Transverse colon (tissue), 4 donors: ENCODE measurements around the gene C4orf46. TPM values are rescaled to one million over a fixed set of nuclear protein-coding genes. Genes with fewer than 3 reads are reported as not detected.

Experiments used
- DNase-seq: peaks from one replicate; pipeline ENCODE4 v3.0.0-alpha.2; 2019
- H3K27ac ChIP-seq, 4 donors: fragments of 200-600 bp; sonication (generic); 2 replicates each; pipeline ENCODE4 v1.5.1; 2016 to 2018; ENCODE audit warnings: inconsistent platforms in 4 of 4
- H3K27me3 ChIP-seq: fragments of 200-600 bp; sonication (generic); 2 replicates; pipeline ENCODE4 v1.5.1; 2017; ENCODE audit warnings: inconsistent platforms
- H3K36me3 ChIP-seq, 4 donors: fragments of 200-600 bp; sonication (generic); 2 replicates each; pipeline ENCODE4 v1.5.1; 2017 to 2019; ENCODE audit warnings: inconsistent platforms in 4 of 4
- H3K4me1 ChIP-seq, 4 donors: fragments of 200-600 bp; sonication (generic); 2 replicates each; pipeline ENCODE4 v1.5.1; 2017 to 2020; ENCODE audit warnings: inconsistent platforms in 4 of 4
- H3K4me3 ChIP-seq, 4 donors: fragments of 200-600 bp; sonication (generic); 1 replicate in 1 of 4; 2 replicates in 3 of 4; pipeline versions ENCODE4 v1.5.1 to v1.6.1; 2017 to 2019; ENCODE audit warnings: inconsistent platforms in 4 of 4
- H3K9me3 ChIP-seq, 2 donors: fragments of 200-600 bp; sonication (generic); 2 replicates each; pipeline ENCODE4 v1.5.1; 2017 to 2019; ENCODE audit warnings: inconsistent platforms in 2 of 2
- CTCF ChIP-seq, 5 experiments: fragments of 200-600 bp in 3 of 5; fragments of 450-650 bp in 2 of 5; sonication (generic) in 3 of 5; IDR thresholded peaks; 1 replicate in 2 of 5; 2 replicates in 3 of 5; pipeline ENCODE4 v1.5.1; 2016 to 2017; ENCODE audit warnings: antibody characterized with exemption in 5 of 5, inconsistent platforms in 3 of 5, mild to moderate bottlenecking in 2 of 5, moderate library complexity in 1 of 5
- EP300 ChIP-seq: sonication (generic); formaldehyde crosslinking; IDR thresholded peaks from one replicate; pipeline ENCODE4 v1.6.1; 2017; ENCODE audit warnings: antibody characterized with exemption, low read depth
- POLR2A ChIP-seq: fragments of 450-650 bp; IDR thresholded peaks from one replicate; pipeline ENCODE4 v1.6.1; 2016; ENCODE audit warnings: antibody characterized with exemption, mild to moderate bottlenecking, moderate library complexity
- POLR2AphosphoS5 ChIP-seq, 3 donors: sonication (generic); formaldehyde crosslinking; IDR thresholded peaks; one replicate each; pipeline ENCODE4 v1.6.1; 2016; ENCODE audit warnings: antibody characterized with exemption in 3 of 3
- WGBS, 2 donors: methylation state at CpG; one replicate each; pipeline ENCODE4 v1.1.5; 2018; ENCODE audit warnings: low coverage in 1 of 2; 5-methylcytosine and 5-hydroxymethylcytosine counted together
- in situ Hi-C, 4 donors: fragments of 200-750 bp; cut with MboI; loops; one replicate each; pipeline versions ENCODE4 v1.15.0 to v1.15.1; 2017; ENCODE audit warnings: low sequenced_read_pairs in 3 of 4, low pct_ligation_motif_present in 1 of 4, low pct_unique_long_range_greater_than_20kb in 1 of 4
- intact Hi-C: fragments of 100-400 bp; cut with DNase I; formaldehyde crosslinking; loops from one replicate; pipeline ENCODE4 v1.15.1; 2023; ENCODE audit warnings: low total_unique reads
- total RNA-seq, 4 donors: library from RNA; depleted of rRNA; stranded (reverse); fragments of >200 nt; gene quantifications; one replicate each; pipeline ENCODE4 v1.1.0, GENCODE V29; 2016

The C4orf46 gene
- total RNA-seq, 4 donors from 2014 or later: 0.40 to 6.0 (median 2.7) TPM

- in situ Hi-C loops: loop anchor here in 1 of 4 donors (25.0 kb wide), 1 partner anchor 483 kb away; no protein-coding TSS in a partner anchor
- Histone ChIP-seq H3K27ac (no peak overlapping the region), H3K27me3 (no peaks in the 10 kb centered on the region), H3K36me3 (peaks cover 0 to 39% (median 13%) of the 10 kb centered on the region in 4 donors), H3K4me3 (no peak overlapping the region), H3K9me3 (no peaks in the 10 kb centered on the region), H3K4me1 (no peaks in the 10 kb centered on the region)
- TF ChIP-seq POLR2A (no peak), EP300 (no peak), POLR2AphosphoS5 (IDR thresholded peaks at IDR 0.05) (no peak), CTCF (IDR thresholded peaks at IDR 0.05) (no peak)
- intact Hi-C loops: no loop called here
- DNase-seq: no peak
- WGBS, 2 donors: 91 to 94% methylated on average over 4 of the region's 4 CpGs
Measured at GRCh38 chr4:158704274-158704673, 32.6 kb upstream of the C4orf46 start.

DNA sequence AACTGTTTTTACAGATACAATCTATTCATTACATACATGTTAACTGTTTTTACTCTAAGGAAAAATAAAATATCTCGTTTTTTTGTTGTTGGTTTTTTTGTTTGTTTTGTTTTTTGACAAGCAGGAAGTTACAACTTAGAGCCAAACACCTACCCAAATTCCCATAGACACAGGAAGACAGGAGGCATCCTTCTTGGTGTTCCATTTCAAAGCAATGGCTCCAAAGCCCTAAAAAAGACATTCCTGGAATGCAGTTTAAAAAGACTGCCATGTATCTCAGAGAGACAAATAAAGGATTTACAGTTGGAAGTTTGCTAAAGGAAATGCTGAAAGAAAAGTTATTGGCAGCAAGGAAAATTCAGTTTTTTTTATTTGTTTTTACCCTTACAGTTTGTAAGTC lies 17.1 kb upstream of the C4orf46 start:
- no peak overlapping the region for H3K4me3 ChIP-seq
- no peaks in the 10 kb centered on the region for H3K27me3 ChIP-seq
- 66 to 67% methylated on average over 1 of the region's 1 CpG for WGBS, 2 donors
- no peak for DNase-seq
- H3K9me3 ChIP-seq: no peaks in the 10 kb centered on the region
- no peaks in the 10 kb centered on the region for H3K4me1 ChIP-seq
- H3K36me3 ChIP-seq: peaks cover 0 to 24% (median 9%) of the 10 kb centered on the region in 4 donors
- no peak overlapping the region for H3K27ac ChIP-seq
- intact Hi-C loops (no loop called here), in situ Hi-C loops (no loop called here)
- TF ChIP-seq CTCF (IDR thresholded peaks at IDR 0.05) (no peak), POLR2A (no peak), EP300 (no peak), POLR2AphosphoS5 (IDR thresholded peaks at IDR 0.05) (no peak)

DNA sequence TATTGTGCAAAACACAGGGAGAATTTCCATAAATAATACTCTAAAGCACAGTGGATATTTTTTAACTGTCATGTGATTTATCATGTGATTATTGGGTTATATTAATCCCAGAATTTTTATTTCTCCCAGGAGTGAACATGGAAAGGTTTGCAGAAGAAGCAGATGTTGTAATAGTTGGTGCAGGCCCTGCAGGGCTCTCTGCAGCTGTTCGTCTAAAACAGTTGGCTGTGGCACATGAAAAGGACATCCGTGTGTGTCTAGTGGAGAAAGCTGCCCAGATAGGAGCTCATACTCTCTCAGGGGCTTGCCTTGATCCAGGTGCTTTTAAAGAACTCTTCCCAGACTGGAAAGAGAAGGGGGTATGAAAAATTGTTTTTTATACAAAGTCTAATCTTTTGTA lies 10.4 kb upstream of the C4orf46 start:
- no peaks in the 10 kb centered on the region for H3K27me3 ChIP-seq
- DNase-seq: no peak
- in situ Hi-C loops: no loop called here
- H3K36me3 ChIP-seq: peaks cover 0 to 11% (median 4%) of the 10 kb centered on the region in 4 donors
- intact Hi-C loops: no loop called here
- H3K27ac ChIP-seq: no peak overlapping the region
- H3K9me3 ChIP-seq: no peaks in the 10 kb centered on the region
- peaks cover 0 to 8% (median 0%) of the 10 kb centered on the region in 4 donors for H3K4me1 ChIP-seq
- H3K4me3 ChIP-seq: no peak overlapping the region
- TF ChIP-seq EP300 (no peak), CTCF (IDR thresholded peaks at IDR 0.05) (no peak), POLR2A (no peak), POLR2AphosphoS5 (IDR thresholded peaks at IDR 0.05) (no peak)
- WGBS, 2 donors: 33 to 56% methylated on average over 2 of the region's 2 CpGs

- DNase-seq: no peak
Measured at GRCh38 chr4:158681629-158682028, 9.9 kb upstream of the C4orf46 start.

More at GRCh38 chr4:158681629-158682028, 9.9 kb upstream of the C4orf46 start:
- H3K36me3 ChIP-seq: peaks cover 0 to 11% (median 4%) of the 10 kb centered on the region in 4 donors
- intact Hi-C loops (no loop called here), in situ Hi-C loops (no loop called here)
- H3K4me1 ChIP-seq: peaks cover 0 to 8% (median 0%) of the 10 kb centered on the region in 4 donors
- no peak overlapping the region for H3K4me3 ChIP-seq
- no peaks in the 10 kb centered on the region for H3K9me3 ChIP-seq
- TF ChIP-seq POLR2AphosphoS5 (IDR thresholded peaks at IDR 0.05) (no peak), EP300 (no peak), POLR2A (no peak), CTCF (IDR thresholded peaks at IDR 0.05) (no peak)
- WGBS, 2 donors: 38 to 55% methylated on average over 1 of the region's 1 CpG
- no peaks in the 10 kb centered on the region for H3K27me3 ChIP-seq
- H3K27ac ChIP-seq: no peak overlapping the region
